Skin of body (tissue), 2 donors: ENCODE measurements around the gene NOP58. TPM values are rescaled to one million over a fixed set of nuclear protein-coding genes. Genes with fewer than 3 reads are reported as not detected.
"Not testable (repeated sequence)": the region's sequence is repeated elsewhere in the genome, so short reads cannot be mapped to it uniquely, and the experiment has no call there.

Experiments used
- DNase-seq: peaks from one replicate; lab custom pipeline; 2025; lab: John Stamatoyannopoulos, UW
- total RNA-seq: library from RNA; depleted of rRNA; stranded (reverse); fragments of >200 nt; gene quantifications from one replicate; pipeline ENCODE4 v1.2.3, GENCODE V29; 2014

NOP58 gene
- total RNA-seq, result 76.4 TPM

GRCh38 chr2:202265467-202266277 is at the start of gene NOP58:
Gene NOP58, plus strand, starts transcription at chr2:202265763. Its CDS starts 179 bp downstream, at chr2:202265942.
- DNase-seq, result peak; percentile 97

- no peak for DNase-seq
Measured at GRCh38 chr2:202221873-202222272, 43.7 kb upstream of the NOP58 start.

GRCh38 chr2:202237787-202238233 is 27.8 kb upstream of the NOP58 start:
- DNase-seq, result peak; percentile 9

- peak; percentile 94 for DNase-seq
Measured at GRCh38 chr2:202238234-202239197, 27.0 kb upstream of the NOP58 start, which contains the start of gene SUMO1. Gene SUMO1, minus strand, starts transcription at chr2:202238597. Its CDS starts 146 bp downstream, at chr2:202238451.

GRCh38 chr2:202247710-202248109 is 17.9 kb upstream of the NOP58 start:
- not testable (repeated sequence) for DNase-seq

- DNase-seq, result no peak
Measured at GRCh38 chr2:202249521-202250253, 15.9 kb upstream of the NOP58 start.

GRCh38 chr2:202251494-202251893 is 14.1 kb upstream of the NOP58 start:
- DNase-seq, result no peak

- no peak for DNase-seq
Measured at GRCh38 chr2:202261531-202261930, 4.0 kb upstream of the NOP58 start.

- no peak for DNase-seq
Measured at GRCh38 chr2:202267495-202267894, 1.9 kb downstream of the NOP58 start.

GRCh38 chr2:202269585-202269984 is 4.0 kb downstream of the NOP58 start:
- no peak for DNase-seq

- no peak for DNase-seq
Measured at GRCh38 chr2:202270487-202270886, 4.9 kb downstream of the NOP58 start.

GRCh38 chr2:202276078-202276720 is 10.6 kb downstream of the NOP58 start:
- not testable (repeated sequence) for DNase-seq

- DNase-seq, result no peak
Measured at GRCh38 chr2:202278036-202278760, 12.6 kb downstream of the NOP58 start.

GRCh38 chr2:202278944-202279343 is 13.4 kb downstream of the NOP58 start:
- no peak for DNase-seq

GRCh38 chr2:202286595-202286994 is 21.0 kb downstream of the NOP58 start:
- DNase-seq, result no peak

GRCh38 chr2:202289394-202290204 is 24.0 kb downstream of the NOP58 start:
- no peak for DNase-seq

GRCh38 chr2:202290316-202290715 is 24.8 kb downstream of the NOP58 start:
- no peak for DNase-seq

- no peak for DNase-seq
Measured at GRCh38 chr2:202290970-202291369, 25.4 kb downstream of the NOP58 start.

GRCh38 chr2:202299712-202300111 is 34.1 kb downstream of the NOP58 start:
- no peak for DNase-seq
